NCI-H2227 (cell line): ENCODE results near the gene MAML2.
A peak's percentile ranks its signal among the peaks of the same experiment; 100 is the strongest.

Source experiments
- DNase-seq: peaks from one replicate; lab custom pipeline; 2025; ENCODE audit not compliant: unreplicated experiment; lab: John Stamatoyannopoulos, UW

Gene MAML2

DNA sequence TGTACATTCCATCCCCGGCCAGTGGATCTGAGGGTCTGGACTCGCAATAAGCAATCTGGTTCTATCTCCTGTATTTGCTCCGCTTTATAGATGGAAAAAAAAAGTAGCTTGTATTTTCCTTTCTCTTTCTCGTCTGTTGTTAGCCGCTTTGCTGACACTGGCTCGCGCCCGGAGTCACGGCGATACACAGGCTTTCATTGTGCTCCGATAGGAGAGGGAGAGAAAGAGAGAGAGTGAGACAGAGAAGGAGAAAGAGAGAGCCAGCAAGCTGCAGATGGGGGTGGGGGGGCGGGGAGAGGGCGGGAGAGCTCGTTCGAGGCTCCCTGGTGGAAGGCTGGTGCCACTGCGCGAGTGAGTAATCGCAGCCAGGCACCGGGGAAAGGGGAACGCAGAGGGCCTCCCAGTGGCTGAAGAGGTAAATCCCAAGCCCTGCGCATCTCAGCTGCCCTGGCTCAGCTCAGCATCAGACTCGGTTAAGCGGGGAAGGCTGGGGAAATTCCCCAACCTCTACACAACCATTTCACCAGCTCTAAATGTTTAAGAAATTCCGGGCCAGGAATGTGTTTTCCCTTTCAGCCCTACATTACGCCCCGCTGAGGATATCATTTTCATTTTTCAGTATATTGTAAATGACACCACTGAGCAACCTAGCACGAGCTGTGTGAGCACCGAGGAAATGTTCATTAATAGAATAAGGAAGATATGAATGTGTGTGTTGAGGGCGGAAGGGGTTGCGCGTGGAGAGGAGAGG lies at the start of gene MAML2:
Gene MAML2 (minus strand): TSS at position 235 of the 751 bp plus-strand sequence. CDS start 1,300 bp downstream, outside the sequence.
- DNase-seq, result peak; percentile 91

DNA sequence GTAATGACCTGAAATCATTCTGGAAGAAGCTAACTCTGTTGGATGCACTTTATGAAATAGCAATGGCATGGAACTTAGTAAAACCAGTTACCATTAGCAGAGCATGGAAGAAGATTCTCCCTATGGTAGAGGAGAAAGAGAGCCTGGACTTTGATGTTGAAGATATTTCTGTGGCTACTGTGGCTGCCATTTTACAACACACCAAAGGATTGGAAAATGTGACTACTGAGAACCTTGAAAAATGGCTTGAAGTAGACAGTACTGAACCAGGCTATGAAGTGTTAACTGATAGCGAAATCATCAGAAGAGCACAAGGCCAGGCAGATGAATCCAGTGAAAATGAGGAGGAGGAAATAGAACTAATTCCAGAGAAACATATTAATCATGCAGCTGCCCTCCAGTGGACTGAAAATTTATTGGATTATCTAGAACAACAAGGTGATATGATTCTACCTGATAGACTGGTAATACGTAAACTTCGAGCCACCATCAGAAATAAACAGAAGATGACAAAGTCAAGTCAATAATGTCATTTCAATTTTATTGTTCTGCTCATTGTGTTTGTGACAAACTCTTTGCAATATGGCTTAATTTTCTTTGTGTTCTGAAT lies 48.8 kb upstream of the MAML2 start:
- DNase-seq, result no peak

DNA sequence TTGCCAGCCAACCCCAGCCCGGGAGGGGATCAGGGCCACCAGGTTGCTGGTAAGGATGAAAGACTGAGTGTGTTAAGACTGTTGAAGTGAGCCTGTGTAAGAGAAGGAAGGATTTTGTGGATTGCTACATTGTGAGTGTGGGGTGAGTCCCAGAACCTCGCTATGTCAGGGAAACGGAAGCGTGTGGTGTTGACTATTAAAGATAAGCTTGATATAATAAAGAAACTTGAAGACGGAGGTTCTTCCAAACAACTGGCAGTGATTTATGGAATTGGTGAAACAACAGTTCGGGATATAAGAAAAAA lies 47.4 kb upstream of the MAML2 start:
- DNase-seq, result peak; percentile 27

- DNase-seq, result peak; percentile 94
These were observed 46.9 kb upstream of the MAML2 start, which contains the start of the genes CCDC82 and JRKL for GRCh38 chr11:96389720-96390487. CCDC82 (minus strand) TSS chr11:96389912; CDS start chr11:96384747, 5,165 bp downstream. JRKL (plus strand) TSS chr11:96390013; CDS start chr11:96390650, 637 bp downstream.

- DNase-seq, result peak; percentile 80
These were observed 46.1 kb upstream of the MAML2 start for GRCh38 chr11:96388891-96389719.

GRCh38 chr11:96385187-96385586 lies 42.2 kb upstream of the MAML2 start:
- no peak for DNase-seq

- peak; percentile 2 for DNase-seq
These were observed 41.2 kb upstream of the MAML2 start for GRCh38 chr11:96384156-96384555.

GRCh38 chr11:96376796-96377195 lies 33.8 kb upstream of the MAML2 start:
- no peak for DNase-seq

DNA sequence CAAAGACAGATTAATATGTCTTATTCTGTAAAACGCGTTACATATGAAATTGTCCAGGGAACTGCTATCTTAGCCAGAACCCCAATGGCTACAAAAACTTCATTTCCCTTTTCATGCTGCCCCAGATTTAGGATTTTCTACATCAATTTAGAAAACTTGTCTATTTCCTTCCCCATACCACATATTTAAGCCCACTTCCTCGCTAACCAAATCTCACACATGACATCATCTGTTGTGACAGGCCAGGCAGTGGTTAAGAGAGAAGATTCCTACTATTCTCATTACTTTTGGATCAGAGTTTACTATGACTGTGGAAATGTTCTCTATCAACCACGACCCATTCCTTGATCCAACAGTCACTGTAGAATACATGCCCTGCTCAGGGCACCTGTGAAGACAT lies 30.8 kb upstream of the MAML2 start:
- no peak for DNase-seq

- no peak for DNase-seq
These were observed 24.3 kb upstream of the MAML2 start for GRCh38 chr11:96367342-96367741.

GRCh38 chr11:96366024-96366423 lies 23.0 kb upstream of the MAML2 start:
- DNase-seq, result no peak

DNA sequence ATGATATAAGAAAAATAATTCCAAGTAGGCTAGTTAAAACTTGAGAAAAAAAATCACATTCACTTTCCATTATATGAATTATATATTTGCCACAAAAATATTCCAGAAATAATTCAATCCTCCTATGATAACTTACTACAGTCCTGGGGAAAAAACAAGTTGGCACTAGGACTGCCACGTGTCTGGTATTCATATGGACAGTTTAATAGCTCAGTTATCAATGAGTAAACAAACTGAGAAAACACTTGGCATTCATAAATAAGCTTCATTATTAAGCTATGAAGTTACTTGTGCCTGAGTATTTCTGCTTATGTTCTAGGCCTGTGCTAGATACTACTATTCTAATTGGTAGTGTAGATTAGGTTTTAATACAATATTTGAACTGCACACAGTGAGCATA lies 22.5 kb upstream of the MAML2 start:
- DNase-seq, result no peak

DNA sequence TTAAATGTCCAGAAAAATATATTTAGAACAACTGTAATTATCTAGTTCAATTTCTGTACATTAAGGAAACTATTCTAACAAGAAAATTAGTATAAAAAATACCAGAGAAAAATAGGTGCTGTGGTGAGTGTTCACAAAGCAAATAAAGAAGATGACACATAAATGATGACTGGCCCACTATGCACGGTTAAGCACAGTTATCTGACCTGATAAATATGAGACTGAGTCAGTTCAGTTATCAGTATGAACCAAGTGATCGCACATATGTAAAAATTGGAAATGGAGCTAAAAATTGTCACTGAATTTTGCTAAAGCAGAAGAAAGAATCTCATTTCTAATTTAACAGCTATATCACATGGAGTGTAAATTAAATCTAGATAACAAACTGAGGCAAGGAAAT lies 18.8 kb upstream of the MAML2 start:
- DNase-seq, result no peak

DNA sequence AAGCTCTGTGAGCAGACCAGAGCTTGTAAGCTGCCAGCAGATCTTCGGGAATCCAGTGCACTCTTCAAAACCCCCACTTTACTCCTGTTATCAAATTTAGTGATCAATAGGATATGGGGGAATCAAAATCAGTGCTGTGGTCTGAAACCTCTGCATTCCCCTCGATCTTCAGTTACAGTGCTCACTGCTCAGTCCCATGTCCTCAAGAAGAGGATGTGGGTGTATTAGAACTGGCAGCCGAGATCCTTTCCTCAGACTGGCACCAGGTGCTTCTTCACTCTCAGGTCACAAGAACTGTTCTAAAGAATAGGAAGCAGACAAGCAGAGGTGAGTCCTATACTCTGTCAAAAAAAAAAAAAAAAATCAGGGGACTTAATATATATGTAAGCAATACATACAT lies 15.3 kb upstream of the MAML2 start:
- DNase-seq, result no peak

DNA sequence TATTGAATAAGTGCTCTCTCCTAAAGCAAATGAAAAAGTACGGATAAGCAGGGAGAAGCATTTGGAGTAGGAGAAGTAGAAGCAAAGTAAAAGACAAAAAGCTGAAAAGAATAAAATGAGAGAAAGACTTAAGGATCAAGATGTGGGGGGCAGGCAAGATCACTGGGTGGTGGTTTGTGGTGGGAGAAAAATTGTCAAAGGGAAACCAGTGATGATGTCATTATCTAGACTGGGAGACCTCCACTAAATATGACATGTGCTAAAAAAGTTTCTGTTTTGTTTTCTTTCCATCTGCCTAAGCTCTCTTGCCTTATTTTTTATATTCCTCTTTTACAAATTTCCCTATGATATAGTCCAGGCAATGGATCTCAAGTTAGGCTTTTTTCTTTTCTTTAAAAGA lies 14.8 kb upstream of the MAML2 start:
- no peak for DNase-seq

DNA sequence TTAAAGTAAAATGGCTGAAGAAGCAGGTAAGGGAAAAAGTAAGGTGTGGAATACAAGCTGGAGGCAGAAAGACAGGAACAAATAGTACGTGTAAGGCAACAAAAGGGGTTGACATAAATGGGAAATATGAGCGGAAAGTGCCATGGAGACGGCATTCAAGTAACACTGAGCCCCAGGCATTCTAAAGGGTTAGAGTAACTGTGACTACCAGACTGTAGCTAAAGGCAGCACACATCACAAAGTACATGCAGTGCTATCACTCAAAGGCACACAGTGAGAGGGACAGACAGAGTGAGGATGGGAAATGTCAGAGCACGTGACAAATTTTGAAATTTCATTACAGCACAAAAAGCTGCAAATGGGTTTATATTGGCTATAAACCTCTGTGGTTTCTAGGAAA lies 13.9 kb upstream of the MAML2 start:
- no peak for DNase-seq

- DNase-seq, result no peak
These were observed 708 bp downstream of the MAML2 start for GRCh38 chr11:96342014-96342960.

GRCh38 chr11:96341211-96342013 lies 1.6 kb downstream of the MAML2 start:
- DNase-seq, result peak; percentile 55

DNA sequence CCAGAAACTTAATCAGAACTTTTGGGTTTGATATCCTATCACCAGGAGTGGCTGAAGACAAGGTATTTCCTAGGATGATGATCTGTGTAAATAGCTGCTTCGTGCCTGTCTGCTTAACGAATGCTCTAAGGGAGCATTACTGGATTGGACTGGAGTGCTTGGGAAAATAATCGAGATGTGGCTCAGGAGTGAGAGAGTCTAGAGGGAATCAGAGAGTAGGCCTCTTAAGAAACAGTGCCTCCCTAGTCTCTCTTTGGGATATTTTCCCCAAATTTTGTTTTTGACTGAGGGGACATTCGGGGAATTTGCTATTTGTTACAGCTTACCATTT lies 2.5 kb downstream of the MAML2 start:
- DNase-seq, result no peak
